ENCODE results near the gene HAPLN1.

The HAPLN1 gene

GRCh38 chr5:83633285-83633684 is 87.4 kb downstream of the HAPLN1 start:
- DNase-seq, result no peak

GRCh38 chr5:83632874-83633273 is 87.8 kb downstream of the HAPLN1 start:
- DNase-seq, result no peak

GRCh38 chr5:83628360-83628759 is 92.3 kb downstream of the HAPLN1 start:
- no peak for DNase-seq

GRCh38 chr5:83614841-83615240 is 105.8 kb downstream of the HAPLN1 start:
- no peak for DNase-seq

- DNase-seq, result no peak
Observed at GRCh38 chr5:83608122-83608521, 112.5 kb downstream of the HAPLN1 start.

GRCh38 chr5:83595217-83595616 is 125.4 kb downstream of the HAPLN1 start:
- no peak for DNase-seq

GRCh38 chr5:83590966-83591365 is 129.7 kb downstream of the HAPLN1 start:
- DNase-seq, result no peak

GRCh38 chr5:83589786-83590185 is 130.9 kb downstream of the HAPLN1 start:
- DNase-seq, result peak; percentile 8
